Kidney epithelial cell (primary cell): ENCODE data around the gene NAV2. TPM values are rescaled to one million over a fixed set of nuclear protein-coding genes. Genes with fewer than 3 reads are reported as not detected.

Experiments
- DNase-seq: peaks from one replicate; pipeline ENCODE4 v3.0.0-alpha.2; 2010; ENCODE audit warnings: low read depth
- H3K27me3 ChIP-seq: 2 replicates; pipeline ENCODE4 v1.6.0; 2011; ENCODE audit warnings: low read length; ENCODE audit not compliant: control insufficient read depth, insufficient read depth
- H3K36me3 ChIP-seq: 2 replicates; pipeline ENCODE4 v1.5.1; 2011; ENCODE audit warnings: low read length; ENCODE audit not compliant: control insufficient read depth, insufficient read depth
- H3K4me3 ChIP-seq: 2 replicates; pipeline ENCODE4 v1.5.1; 2011; ENCODE audit warnings: low read depth, mild to moderate bottlenecking, control low read depth, low read length
- total RNA-seq: library from RNA; depleted of rRNA; stranded (reverse); fragments of >200 nt; gene quantifications from 2 replicates; pipeline ENCODE4 v1.2.3, GENCODE V29; 2015
- TF ChIP-seq, protein P1 (sequence below): IDR thresholded peaks from 2 replicates; pipeline ENCODE4 v1.5.1; 2011; ENCODE audit warnings: mild to moderate bottlenecking, moderate library complexity, low read length, control low read depth, inconsistent platforms; ENCODE audit not compliant: insufficient read depth, poor library complexity, severe bottlenecking

Gene NAV2
- total RNA-seq, 1 donor from 2014 or later: 41.5 TPM

DNA sequence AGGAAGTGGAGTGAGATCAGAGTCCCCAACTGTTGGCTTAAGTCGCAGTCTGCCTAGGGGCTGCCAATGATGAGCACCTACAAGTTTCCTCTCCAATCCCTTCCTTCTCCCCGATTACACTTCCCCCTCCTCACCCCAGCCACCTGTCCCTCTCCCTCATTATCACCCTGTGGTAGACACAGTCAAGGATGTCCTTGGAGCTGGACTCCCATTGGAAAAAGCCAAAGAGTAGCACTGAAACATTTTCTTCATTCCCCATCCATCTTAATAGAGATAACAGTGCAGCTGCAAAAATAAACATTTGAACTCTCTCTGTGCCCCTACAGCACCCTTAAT lies 301.4 kb downstream of the NAV2 start:
- Histone ChIP-seq H3K36me3 (no peaks in the 10 kb centered on the region), H3K4me3 (no peak overlapping the region), H3K27me3 (no peaks in the 10 kb centered on the region)
- DNase-seq: no peak
- TF ChIP-seq, protein P1, sequence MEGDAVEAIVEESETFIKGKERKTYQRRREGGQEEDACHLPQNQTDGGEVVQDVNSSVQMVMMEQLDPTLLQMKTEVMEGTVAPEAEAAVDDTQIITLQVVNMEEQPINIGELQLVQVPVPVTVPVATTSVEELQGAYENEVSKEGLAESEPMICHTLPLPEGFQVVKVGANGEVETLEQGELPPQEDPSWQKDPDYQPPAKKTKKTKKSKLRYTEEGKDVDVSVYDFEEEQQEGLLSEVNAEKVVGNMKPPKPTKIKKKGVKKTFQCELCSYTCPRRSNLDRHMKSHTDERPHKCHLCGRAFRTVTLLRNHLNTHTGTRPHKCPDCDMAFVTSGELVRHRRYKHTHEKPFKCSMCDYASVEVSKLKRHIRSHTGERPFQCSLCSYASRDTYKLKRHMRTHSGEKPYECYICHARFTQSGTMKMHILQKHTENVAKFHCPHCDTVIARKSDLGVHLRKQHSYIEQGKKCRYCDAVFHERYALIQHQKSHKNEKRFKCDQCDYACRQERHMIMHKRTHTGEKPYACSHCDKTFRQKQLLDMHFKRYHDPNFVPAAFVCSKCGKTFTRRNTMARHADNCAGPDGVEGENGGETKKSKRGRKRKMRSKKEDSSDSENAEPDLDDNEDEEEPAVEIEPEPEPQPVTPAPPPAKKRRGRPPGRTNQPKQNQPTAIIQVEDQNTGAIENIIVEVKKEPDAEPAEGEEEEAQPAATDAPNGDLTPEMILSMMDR: no peak

DNA sequence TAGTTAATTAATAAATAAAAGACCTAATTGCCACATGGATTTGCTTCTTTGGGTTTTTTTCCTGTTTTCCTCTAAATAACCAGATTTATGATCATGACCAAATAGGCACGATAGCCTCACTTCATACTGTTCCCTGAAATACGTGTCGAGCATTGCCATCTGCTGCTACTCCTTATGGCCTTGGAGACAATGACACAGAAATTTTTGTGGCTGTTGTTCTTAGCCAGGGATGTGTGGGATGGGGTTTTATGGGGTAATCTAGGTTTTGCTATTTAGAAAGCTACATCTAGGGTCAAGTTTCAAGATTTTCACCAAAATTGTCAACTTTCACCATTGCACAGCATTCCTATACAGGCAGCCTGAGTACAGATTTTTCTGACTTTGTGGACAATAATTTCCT lies 302.5 kb downstream of the NAV2 start:
- no peak for DNase-seq
- TF ChIP-seq, protein P1: no peak
- Histone ChIP-seq H3K36me3 (no peaks in the 10 kb centered on the region), H3K27me3 (no peaks in the 10 kb centered on the region), H3K4me3 (no peak overlapping the region)

DNA sequence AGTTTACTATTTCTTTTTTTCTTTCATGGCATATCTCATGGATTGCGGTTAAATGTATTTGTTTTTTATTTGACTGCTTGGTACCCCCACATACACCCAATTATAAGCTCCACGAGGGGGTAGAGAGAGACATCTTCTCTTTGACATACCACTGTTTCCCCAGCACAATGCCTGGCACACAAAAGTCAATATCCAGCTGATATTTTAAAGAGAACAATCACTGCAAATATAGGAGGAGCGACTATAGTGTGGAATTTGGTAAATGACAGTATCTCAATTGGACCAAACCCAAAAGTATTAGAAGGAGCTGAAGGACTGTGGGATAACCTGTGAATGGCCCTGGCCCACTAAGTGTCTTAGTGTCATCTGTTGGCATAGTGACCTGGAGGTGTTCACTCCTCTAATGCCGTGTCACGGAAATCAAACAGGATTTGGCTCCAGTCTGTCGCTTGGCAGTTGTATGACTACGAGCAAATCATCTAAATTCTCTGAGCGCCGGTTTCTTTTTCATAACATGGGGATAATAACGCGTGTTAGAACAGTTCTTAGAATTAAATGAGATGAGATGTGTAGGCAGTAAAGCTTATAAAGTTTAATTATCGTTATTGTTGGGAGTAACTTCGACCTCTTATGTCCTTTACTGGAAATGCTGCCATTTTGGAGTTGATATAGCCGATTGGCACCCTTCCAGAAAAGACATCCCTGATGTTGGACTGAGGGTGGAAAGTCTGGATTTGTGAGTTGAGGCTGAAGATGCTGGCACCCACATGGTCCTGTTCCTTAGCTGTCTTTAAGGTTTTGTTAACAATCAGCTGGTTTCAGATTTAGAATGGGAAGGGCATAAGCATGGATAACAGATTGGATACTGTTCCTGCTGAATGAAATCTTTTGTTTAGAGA lies 303.1 kb downstream of the NAV2 start:
- TF ChIP-seq, protein P1: no peak
- no peaks in the 10 kb centered on the region for H3K27me3 ChIP-seq
- DNase-seq: no peak
- no peaks in the 10 kb centered on the region for H3K36me3 ChIP-seq
- H3K4me3 ChIP-seq: no peak overlapping the region

DNA sequence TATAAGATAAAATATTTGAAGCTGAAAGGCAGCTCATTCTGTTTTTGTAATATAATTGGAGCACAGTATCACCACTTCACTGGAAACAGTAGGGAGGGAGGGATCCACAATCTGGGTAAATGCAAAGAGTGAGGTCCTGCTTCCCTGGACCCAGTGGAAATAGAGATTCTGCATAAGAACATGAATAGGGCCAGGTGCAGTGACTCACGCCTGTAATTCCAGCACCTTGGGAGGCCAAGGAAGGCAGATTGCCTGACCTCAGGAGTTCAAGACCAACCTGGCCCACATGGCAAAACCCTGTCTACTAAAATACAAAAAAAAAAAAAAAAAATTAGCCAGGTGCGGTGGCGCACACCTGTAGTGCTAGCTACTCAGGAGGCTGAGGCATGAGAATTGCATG lies 303.9 kb downstream of the NAV2 start:
- TF ChIP-seq, protein P1: no peak
- Histone ChIP-seq H3K27me3 (no peaks in the 10 kb centered on the region), H3K36me3 (no peaks in the 10 kb centered on the region), H3K4me3 (no peak overlapping the region)
- no peak for DNase-seq

DNA sequence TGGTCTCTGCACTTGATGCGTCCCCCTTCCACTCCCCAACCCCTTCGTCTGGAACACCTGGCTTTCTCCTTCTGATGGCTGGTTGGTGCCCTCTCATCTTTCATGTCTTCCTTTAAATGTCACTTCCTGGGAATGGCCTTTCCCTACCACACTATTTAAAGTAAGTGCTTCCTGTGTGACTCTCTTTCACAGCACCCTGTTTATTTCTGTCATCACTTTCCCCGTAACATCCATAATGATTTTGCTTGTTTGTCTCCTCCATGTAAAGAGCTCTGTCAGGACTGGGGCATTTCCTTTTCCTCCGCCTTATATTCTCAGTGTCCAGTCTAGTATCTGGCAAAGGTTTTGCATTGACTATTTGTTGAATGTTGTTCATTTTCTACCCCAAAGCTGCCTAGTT lies 304.7 kb downstream of the NAV2 start:
- Histone ChIP-seq H3K27me3 (no peaks in the 10 kb centered on the region), H3K36me3 (no peaks in the 10 kb centered on the region), H3K4me3 (no peak overlapping the region)
- TF ChIP-seq, protein P1: no peak
- no peak for DNase-seq

DNA sequence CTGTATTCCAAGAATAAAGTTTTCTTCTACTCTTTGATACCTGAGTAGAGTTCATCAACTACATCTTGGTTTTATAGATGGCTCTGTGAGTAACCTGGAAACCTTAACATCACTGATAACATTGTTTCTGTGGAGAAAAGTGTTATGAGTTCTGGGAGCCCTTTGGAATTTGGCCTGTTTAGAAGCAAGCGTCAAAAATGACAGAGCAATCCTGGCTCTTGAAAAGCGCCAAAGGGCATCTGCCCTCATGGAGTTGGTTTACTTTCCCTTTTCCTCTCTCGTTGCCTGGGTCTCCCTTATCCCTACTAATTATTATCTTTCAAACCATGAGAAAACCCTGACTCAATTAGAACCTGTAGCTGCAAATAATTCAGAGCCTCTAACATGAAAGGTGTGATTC lies 307.6 kb downstream of the NAV2 start:
- TF ChIP-seq, protein P1: no peak
- no peaks in the 10 kb centered on the region for H3K36me3 ChIP-seq

More for the DNA sequence above, 307.6 kb downstream of the NAV2 start:
- Histone ChIP-seq H3K27me3 (no peaks in the 10 kb centered on the region), H3K4me3 (no peak overlapping the region)
- no peak for DNase-seq
